ENCODE data around the gene CLIC4. TPM values are rescaled to one million over a fixed set of nuclear protein-coding genes. Genes with fewer than 3 reads are reported as not detected.

CLIC4 gene
- total RNA-seq, 4 donors from 2014 or later = 53.0 to 151 (median 95.3) TPM

- WGBS, 2 donors = 37 to 61% methylated on average over 3 of the region's 3 CpGs
- Histone ChIP-seq H3K27ac (peak overlapping the region in 1 of 3 donors; percentile 22), H3K27me3 (no peaks in the 10 kb centered on the region), H3K4me3 (replicated peaks in 1 of 3) (no peak overlapping the region), H3K4me1 (peaks cover 0 to 9% of the 10 kb centered on the region in 2 donors), H3K9me3 (no peaks in the 10 kb centered on the region), H3K36me3 (no peaks in the 10 kb centered on the region)
- intact Hi-C loops (cut with DNase I) = no loop called here
- no peak for TF ChIP-seq POLR2A (IDR thresholded peaks at IDR 0.05)
- TF ChIP-seq CTCF (IDR thresholded peaks at IDR 0.05) = no peak
- DNase-seq = no peak
Measured at GRCh38 chr1:24893431-24893830, 148.2 kb downstream of the CLIC4 start.

Small RNAs within 50 kb of the gene (small RNA-seq; reads per million reads assigned to genes)
- gene RNU6-1208P = not detected

Other genes starting within 250 kb of the CLIC4 start
- gene RCAN3, start 242.6 kb upstream of the CLIC4 start, total RNA-seq = 10 to 100 TPM; 25.6 to 37.9 (median 35.2) TPM
- 1 to 10 TPM; 2.8 to 9.4 (median 7.3) TPM for gene NCMAP, start 189.4 kb upstream of the CLIC4 start, total RNA-seq
- gene SRRM1, start 102.1 kb upstream of the CLIC4 start, total RNA-seq = 100 to 1,000 TPM in 3 of 4 donors, 10 to 100 TPM in 1; 89.6 to 137 (median 120) TPM
- gene RUNX3, start 184.8 kb downstream of the CLIC4 start, total RNA-seq = 1 to 10 TPM in 2 of 4 donors, under 1 TPM in 2; 0.27 to 2.8 (median 0.77) TPM